ENCODE measurements around the gene VAV3.
"Not testable (repeated sequence)": the region's sequence is repeated elsewhere in the genome, so short reads cannot be mapped to it uniquely, and the experiment has no call there.

Gene VAV3

DNA sequence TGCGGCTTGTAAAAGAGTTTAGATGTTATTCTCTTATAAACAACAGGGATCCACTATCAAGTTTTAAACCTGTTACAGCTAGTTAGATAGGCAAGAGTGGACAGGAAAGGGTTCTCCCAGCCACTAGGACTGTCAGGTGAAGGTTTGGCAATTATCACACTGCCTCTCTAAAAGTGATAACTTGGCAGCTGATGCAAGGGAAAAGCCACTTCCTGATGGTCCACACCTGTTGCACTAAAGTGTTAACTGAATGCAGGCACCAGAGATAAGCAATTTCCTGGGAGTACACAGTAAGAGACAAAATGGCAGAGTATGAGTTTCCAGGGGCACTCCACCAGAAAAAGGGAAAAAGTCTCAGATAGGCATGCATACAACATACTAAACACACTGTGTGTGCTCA is 99.4 kb downstream of the VAV3 start:
- H3K4me3 ChIP-seq (ENCODE audit: control insufficient read depth, low read depth, low read length), result no peak overlapping the region
- no peak for DNase-seq (ENCODE audit: low read depth)
- TF ChIP-seq CTCF (conservative IDR thresholded peaks at IDR 0.05; ENCODE audit: control insufficient read depth, insufficient read depth, low read depth, low read length), result no peak

DNA sequence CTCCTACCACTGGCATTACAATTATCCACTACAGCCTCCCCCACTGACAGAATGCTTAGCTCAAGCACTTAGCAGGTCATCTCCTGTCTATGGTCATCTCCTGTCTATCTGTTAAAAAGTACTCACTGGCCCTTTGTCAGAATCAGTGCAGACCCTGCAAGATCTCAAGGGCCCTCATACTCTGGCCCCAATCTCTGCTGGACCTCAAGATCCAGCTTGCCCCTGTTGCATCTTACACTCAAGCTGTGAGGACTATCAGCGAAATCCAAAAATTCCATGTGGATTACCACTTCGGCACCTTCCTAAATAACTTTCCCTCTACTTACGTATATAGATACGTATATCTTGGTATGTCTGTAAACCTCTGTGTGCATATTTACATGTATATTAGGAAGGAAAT is 101.6 kb downstream of the VAV3 start:
- DNase-seq (ENCODE audit: low read depth), result no peak
- no peak for TF ChIP-seq CTCF (conservative IDR thresholded peaks at IDR 0.05; ENCODE audit: control insufficient read depth, insufficient read depth, low read depth, low read length)
- H3K4me3 ChIP-seq (ENCODE audit: control insufficient read depth, low read depth, low read length), result no peak overlapping the region

DNA sequence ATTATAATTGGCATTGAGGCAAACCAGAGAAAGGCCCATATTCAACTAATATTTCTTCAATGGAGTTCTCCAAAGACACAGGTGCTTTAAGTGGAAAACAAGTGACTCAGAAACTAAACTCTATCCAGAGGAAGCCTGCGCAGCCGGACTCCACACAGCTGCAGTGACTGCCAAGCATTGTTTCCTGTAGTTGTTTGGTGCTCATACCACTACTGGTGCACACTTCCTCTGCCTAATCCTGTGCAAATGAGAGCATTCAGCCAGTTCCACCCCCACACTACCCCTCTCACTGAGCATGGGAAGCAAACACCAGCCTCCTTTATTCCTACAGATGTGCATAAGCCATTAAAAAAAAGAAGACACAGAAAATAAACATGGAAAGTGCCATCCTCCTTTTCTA is 102.9 kb downstream of the VAV3 start:
- TF ChIP-seq CTCF (conservative IDR thresholded peaks at IDR 0.05; ENCODE audit: control insufficient read depth, insufficient read depth, low read depth, low read length), result no peak
- H3K4me3 ChIP-seq (ENCODE audit: control insufficient read depth, low read depth, low read length), result no peak overlapping the region
- no peak for DNase-seq (ENCODE audit: low read depth)

DNA sequence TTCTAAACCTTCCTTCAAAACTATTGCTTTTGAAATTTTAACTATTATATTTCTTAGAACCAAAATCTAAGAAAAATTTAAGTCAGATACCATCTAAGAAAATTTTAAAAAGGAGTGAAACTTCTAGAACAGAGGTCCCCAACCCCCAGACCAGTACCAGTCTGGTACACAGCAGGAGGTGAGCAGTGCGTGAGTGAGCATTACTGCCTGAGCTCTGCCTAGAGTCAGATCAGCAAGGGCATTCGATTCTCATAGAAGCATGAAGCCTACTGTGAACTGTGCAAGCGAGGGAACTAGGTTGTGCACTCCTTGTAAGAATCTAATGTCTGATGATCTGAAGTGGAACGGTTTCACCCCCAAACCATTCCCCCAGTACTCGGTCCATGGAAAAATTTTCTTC is 106.7 kb downstream of the VAV3 start:
- TF ChIP-seq CTCF (conservative IDR thresholded peaks at IDR 0.05; ENCODE audit: control insufficient read depth, insufficient read depth, low read depth, low read length), result no peak
- no peak for DNase-seq (ENCODE audit: low read depth)
- H3K4me3 ChIP-seq (ENCODE audit: control insufficient read depth, low read depth, low read length), result no peak overlapping the region

GRCh38 chr1:107851418-107851817 is 113.6 kb downstream of the VAV3 start:
- no peak for DNase-seq (ENCODE audit: low read depth)
- TF ChIP-seq CTCF (conservative IDR thresholded peaks at IDR 0.05; ENCODE audit: control insufficient read depth, insufficient read depth, low read depth, low read length), result no peak
- H3K4me3 ChIP-seq (ENCODE audit: control insufficient read depth, low read depth, low read length), result no peak overlapping the region

- not testable (repeated sequence) for H3K4me3 ChIP-seq (ENCODE audit: control insufficient read depth, low read depth, low read length); DNase-seq (ENCODE audit: low read depth)
Observed at GRCh38 chr1:107844541-107845194, 120.3 kb downstream of the VAV3 start.

- no peak overlapping the region for H3K4me3 ChIP-seq (ENCODE audit: control insufficient read depth, low read depth, low read length)
- no peak for DNase-seq (ENCODE audit: low read depth)
Observed at GRCh38 chr1:107843989-107844388, 121.0 kb downstream of the VAV3 start.

More at GRCh38 chr1:107843989-107844388, 121.0 kb downstream of the VAV3 start:
- TF ChIP-seq CTCF (conservative IDR thresholded peaks at IDR 0.05; ENCODE audit: control insufficient read depth, insufficient read depth, low read depth, low read length), result no peak
